ENCODE results near the gene TMCO4. TPM values are rescaled to one million over a fixed set of nuclear protein-coding genes. Genes with fewer than 3 reads are reported as not detected.
"Not testable (repeated sequence)": the region's sequence is repeated elsewhere in the genome, so short reads cannot be mapped to it uniquely, and the experiment has no call there.

The TMCO4 gene
- polyA plus RNA-seq, 1 donor = 19.4 TPM

- no peak for DNase-seq
These were observed 162.1 kb downstream of the TMCO4 start for GRCh38 chr1:19637606-19638005.

GRCh38 chr1:19636749-19637148 lies 163.0 kb downstream of the TMCO4 start:
- not testable (repeated sequence) for DNase-seq

GRCh38 chr1:19636065-19636464 lies 163.7 kb downstream of the TMCO4 start:
- DNase-seq = no peak

GRCh38 chr1:19635646-19636045 lies 164.1 kb downstream of the TMCO4 start:
- DNase-seq = no peak

GRCh38 chr1:19635064-19635463 lies 164.7 kb downstream of the TMCO4 start:
- DNase-seq = not testable (repeated sequence)

DNA sequence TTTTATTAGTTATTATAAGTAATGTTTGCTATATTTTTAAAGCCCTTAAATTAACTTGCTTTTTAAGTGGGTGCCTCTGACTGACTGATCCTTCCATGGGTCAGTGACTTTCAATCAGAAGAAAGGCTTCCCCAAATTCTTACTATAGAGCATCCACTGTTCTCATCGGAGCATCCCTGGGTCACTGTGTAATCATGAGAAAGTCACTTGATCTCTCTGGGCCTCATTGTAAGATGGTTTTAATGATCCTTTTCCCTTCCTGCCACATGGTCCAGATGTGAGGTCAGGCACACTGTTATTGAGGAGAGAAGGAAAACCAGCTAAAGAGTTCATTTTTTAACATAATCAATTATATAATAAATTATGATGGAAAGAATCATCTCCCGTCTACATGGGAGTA lies 166.6 kb downstream of the TMCO4 start:
- DNase-seq = no peak

Other genes with a start within 250 kb of the TMCO4 start
- 16.5 TPM for gene NBL1, start 155.6 kb downstream of the TMCO4 start, polyA plus RNA-seq (ENCODE audit: insufficient read length)
- gene HTR6, start 135.0 kb downstream of the TMCO4 start, polyA plus RNA-seq (ENCODE audit: insufficient read length) = 1.6 TPM
- gene RNF186, start 15.4 kb upstream of the TMCO4 start, polyA plus RNA-seq (ENCODE audit: insufficient read length) = 0.25 TPM
- gene OTUD3, start 82.5 kb upstream of the TMCO4 start, polyA plus RNA-seq (ENCODE audit: insufficient read length) = 28.2 TPM
- gene PLA2G2E, start 123.7 kb upstream of the TMCO4 start, polyA plus RNA-seq (ENCODE audit: insufficient read length) = not detected
- gene PLA2G2A, start 179.7 kb upstream of the TMCO4 start, polyA plus RNA-seq (ENCODE audit: insufficient read length) = 0.18 TPM